GM12874 (cell line): ENCODE data around the gene SLC25A48.
A peak's percentile ranks its signal among the peaks of the same experiment; 100 is the strongest.

Source experiments
- CTCF ChIP-seq: IDR thresholded peaks from 2 replicates; pipeline ENCODE4 v1.5.1; 2011; ENCODE audit warnings: low read depth, mild to moderate bottlenecking, control low read depth, low read length, moderate library complexity; ENCODE audit not compliant: insufficient read depth

The SLC25A48 gene

GRCh38 chr5:135826221-135826525, 8.3 kb upstream of the SLC25A48 start:
- TF ChIP-seq CTCF: no peak

GRCh38 chr5:135826994-135827671, 7.3 kb upstream of the SLC25A48 start:
- TF ChIP-seq CTCF: no peak

- no peak for TF ChIP-seq CTCF
Observed at GRCh38 chr5:135827965-135828781, 6.3 kb upstream of the SLC25A48 start.

GRCh38 chr5:135828782-135829127, 5.7 kb upstream of the SLC25A48 start:
- TF ChIP-seq CTCF: no peak

- no peak for TF ChIP-seq CTCF
Observed at GRCh38 chr5:135829179-135829578, 5.3 kb upstream of the SLC25A48 start.

GRCh38 chr5:135829681-135830383, 4.6 kb upstream of the SLC25A48 start:
- peak; percentile 79 for TF ChIP-seq CTCF

- no peak for TF ChIP-seq CTCF
Observed at GRCh38 chr5:135830384-135830700, 4.1 kb upstream of the SLC25A48 start.
